Measurements from ENCODE around the gene CSRNP3. TPM values are rescaled to one million over a fixed set of nuclear protein-coding genes. Genes with fewer than 3 reads are reported as not detected.
A peak's percentile ranks its signal among the peaks of the same experiment; 100 is the strongest.

Gene CSRNP3
- total and polyA plus RNA-seq, 12 donors = 0.77 to 9.4 (median 4.7) TPM

GRCh38 chr2:165609672-165610071 lies 140.2 kb downstream of the CSRNP3 start:
- no peak overlapping the region for H3K4me3 ChIP-seq
- WGBS, 2 donors = 87 to 92% methylated on average over 6 of the region's 6 CpGs
- no peak overlapping the region for H3K27ac ChIP-seq
- no peak for DNase-seq
- intact Hi-C loops (cut with DNase I) = no loop called here
- H3K9me3 ChIP-seq = no peaks in the 10 kb centered on the region
- no peaks in the 10 kb centered on the region for H3K4me1 ChIP-seq
- H3K27me3 ChIP-seq = no peaks in the 10 kb centered on the region
- TF ChIP-seq CTCF (IDR thresholded peaks at IDR 0.05) = no peak
- no peaks in the 10 kb centered on the region for H3K36me3 ChIP-seq
- ATAC-seq = no peak

- TF ChIP-seq CTCF (IDR thresholded peaks at IDR 0.05) = no peak
Measured at GRCh38 chr2:165610591-165611029, 141.1 kb downstream of the CSRNP3 start.

GRCh38 chr2:165617741-165618481 lies 148.4 kb downstream of the CSRNP3 start:
- Histone ChIP-seq H3K27me3 (no peaks in the 10 kb centered on the region), H3K4me3 (no peak overlapping the region), H3K36me3 (no peaks in the 10 kb centered on the region), H3K9me3 (peaks cover 0 to 17% (median 0%) of the 10 kb centered on the region in 11 donors), H3K27ac (no peak overlapping the region), H3K4me1 (peaks cover 0 to 15% (median 0%) of the 10 kb centered on the region in 9 donors)
- intact Hi-C loops (cut with DNase I) = no loop called here
- peak in 1 of 8 donors; percentile 22 for ATAC-seq
- WGBS, 2 donors = 92 to 98% methylated on average over 4 of the region's 4 CpGs
- no peak for DNase-seq
- no peak for TF ChIP-seq CTCF (IDR thresholded peaks at IDR 0.05)

More at GRCh38 chr2:165610591-165611029, 141.1 kb downstream of the CSRNP3 start:
- Histone ChIP-seq H3K4me1 (no peaks in the 10 kb centered on the region), H3K27ac (no peak overlapping the region), H3K9me3 (peaks cover 0 to under 1% (median 0%) of the 10 kb centered on the region in 11 donors), H3K36me3 (no peaks in the 10 kb centered on the region), H3K4me3 (no peak overlapping the region), H3K27me3 (no peaks in the 10 kb centered on the region)
- WGBS, 2 donors = 36 to 45% methylated on average over 6 of the region's 6 CpGs
- intact Hi-C loops (cut with DNase I) = no loop called here
- DNase-seq = no peak
- ATAC-seq = no peak

GRCh38 chr2:165618806-165619205 lies 149.3 kb downstream of the CSRNP3 start:
- Histone ChIP-seq H3K4me1 (peaks cover 0 to 15% (median 0%) of the 10 kb centered on the region in 9 donors), H3K4me3 (no peak overlapping the region), H3K27me3 (no peaks in the 10 kb centered on the region), H3K9me3 (peaks cover 0 to 17% (median 0%) of the 10 kb centered on the region in 11 donors), H3K27ac (no peak overlapping the region), H3K36me3 (no peaks in the 10 kb centered on the region)
- intact Hi-C loops (cut with DNase I) = no loop called here
- no peak for DNase-seq
- ATAC-seq = no peak
- no peak for TF ChIP-seq CTCF (IDR thresholded peaks at IDR 0.05)
- WGBS, 2 donors = 89 to 93% methylated on average over 1 of the region's 1 CpG
